Liver (tissue), 3 donors: Measurements from ENCODE around the gene NADSYN1.

ENCODE experiments used
- GABPA ChIP-seq, 2 donors: IDR thresholded peaks in 1 of 2; conservative IDR thresholded peaks in 1 of 2; 2 replicates each; pipeline ENCODE4 v1.6.1; 2016; ENCODE audit warnings: antibody characterized with exemption in 2 of 2, mild to moderate bottlenecking in 1 of 2, moderate library complexity in 1 of 2
- JUND ChIP-seq, 2 donors: IDR thresholded peaks; 2 replicates each; pipeline ENCODE4 v1.6.1; 2016; ENCODE audit warnings: antibody characterized with exemption in 2 of 2
- RAD21 ChIP-seq, 2 donors: IDR thresholded peaks; 2 replicates each; pipeline ENCODE4 v1.6.1; 2016; ENCODE audit warnings: antibody characterized with exemption in 2 of 2, mild to moderate bottlenecking in 2 of 2
- RXRA ChIP-seq, 2 donors: IDR thresholded peaks; 2 replicates each; pipeline ENCODE4 v1.6.1; 2017 to 2018; ENCODE audit warnings: antibody characterized with exemption in 2 of 2, mild to moderate bottlenecking in 1 of 2
- SP1 ChIP-seq: IDR thresholded peaks from 2 replicates; pipeline ENCODE4 v1.6.1; 2018; ENCODE audit warnings: antibody characterized with exemption, mild to moderate bottlenecking
- TAF1 ChIP-seq: conservative IDR thresholded peaks from 2 replicates; pipeline ENCODE4 v1.6.1; 2016; ENCODE audit warnings: antibody characterized with exemption, mild to moderate bottlenecking
- YY1 ChIP-seq: IDR thresholded peaks from 2 replicates; pipeline ENCODE4 v1.6.1; 2016; ENCODE audit warnings: antibody characterized with exemption, mild to moderate bottlenecking
- TF ChIP-seq, protein P1 (sequence below): fragments of 150-350 bp; IDR thresholded peaks from 2 replicates; pipeline ENCODE4 v1.5.1; 2017; ENCODE audit warnings: improper control_type of control experiment, low read depth, low read length; ENCODE audit not compliant: missing input control
- TF ChIP-seq, protein P2 (sequence below): IDR thresholded peaks from 2 replicates; pipeline ENCODE4 v1.6.1; 2016; ENCODE audit warnings: antibody characterized with exemption, mild to moderate bottlenecking
- TF ChIP-seq, protein P3 (sequence below): IDR thresholded peaks from 2 replicates; pipeline ENCODE4 v1.6.1; 2016; ENCODE audit warnings: antibody characterized with exemption
- donor health status: healthy.
- donor health status: healthy.

DNA sequence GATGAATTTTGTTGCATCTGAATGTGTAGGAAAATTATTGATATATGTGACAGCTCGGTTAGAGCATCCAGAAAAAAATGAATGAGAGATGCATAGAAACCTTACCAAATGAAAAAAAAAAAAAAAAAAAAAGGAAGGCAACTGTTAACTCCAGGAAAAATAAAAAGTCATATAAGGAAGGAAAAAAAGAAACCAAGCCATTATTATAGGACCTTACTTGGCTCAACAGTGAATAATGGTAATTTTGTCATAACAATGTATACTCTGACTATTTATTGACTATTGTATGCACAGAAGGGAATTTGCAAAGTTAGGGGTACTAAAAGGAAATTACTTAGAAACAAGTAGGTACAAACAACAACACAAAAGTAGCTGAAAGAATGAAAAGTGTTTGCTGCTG, 6.9 kb upstream of the NADSYN1 start:
- no peak for TF ChIP-seq RAD21 (IDR thresholded peaks at IDR 0.05)
- no peak for TF ChIP-seq JUND (IDR thresholded peaks at IDR 0.05)
- TF ChIP-seq, protein P1, sequence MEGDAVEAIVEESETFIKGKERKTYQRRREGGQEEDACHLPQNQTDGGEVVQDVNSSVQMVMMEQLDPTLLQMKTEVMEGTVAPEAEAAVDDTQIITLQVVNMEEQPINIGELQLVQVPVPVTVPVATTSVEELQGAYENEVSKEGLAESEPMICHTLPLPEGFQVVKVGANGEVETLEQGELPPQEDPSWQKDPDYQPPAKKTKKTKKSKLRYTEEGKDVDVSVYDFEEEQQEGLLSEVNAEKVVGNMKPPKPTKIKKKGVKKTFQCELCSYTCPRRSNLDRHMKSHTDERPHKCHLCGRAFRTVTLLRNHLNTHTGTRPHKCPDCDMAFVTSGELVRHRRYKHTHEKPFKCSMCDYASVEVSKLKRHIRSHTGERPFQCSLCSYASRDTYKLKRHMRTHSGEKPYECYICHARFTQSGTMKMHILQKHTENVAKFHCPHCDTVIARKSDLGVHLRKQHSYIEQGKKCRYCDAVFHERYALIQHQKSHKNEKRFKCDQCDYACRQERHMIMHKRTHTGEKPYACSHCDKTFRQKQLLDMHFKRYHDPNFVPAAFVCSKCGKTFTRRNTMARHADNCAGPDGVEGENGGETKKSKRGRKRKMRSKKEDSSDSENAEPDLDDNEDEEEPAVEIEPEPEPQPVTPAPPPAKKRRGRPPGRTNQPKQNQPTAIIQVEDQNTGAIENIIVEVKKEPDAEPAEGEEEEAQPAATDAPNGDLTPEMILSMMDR = no peak
- TF ChIP-seq SP1 = no peak
- no peak for TF ChIP-seq RXRA (IDR thresholded peaks at IDR 0.05)
- TF ChIP-seq GABPA (IDR thresholded peaks at IDR 0.05 in 1 of 2, conservative IDR thresholded peaks at IDR 0.05 in 1 of 2) = no peak
- TF ChIP-seq, protein P2, sequence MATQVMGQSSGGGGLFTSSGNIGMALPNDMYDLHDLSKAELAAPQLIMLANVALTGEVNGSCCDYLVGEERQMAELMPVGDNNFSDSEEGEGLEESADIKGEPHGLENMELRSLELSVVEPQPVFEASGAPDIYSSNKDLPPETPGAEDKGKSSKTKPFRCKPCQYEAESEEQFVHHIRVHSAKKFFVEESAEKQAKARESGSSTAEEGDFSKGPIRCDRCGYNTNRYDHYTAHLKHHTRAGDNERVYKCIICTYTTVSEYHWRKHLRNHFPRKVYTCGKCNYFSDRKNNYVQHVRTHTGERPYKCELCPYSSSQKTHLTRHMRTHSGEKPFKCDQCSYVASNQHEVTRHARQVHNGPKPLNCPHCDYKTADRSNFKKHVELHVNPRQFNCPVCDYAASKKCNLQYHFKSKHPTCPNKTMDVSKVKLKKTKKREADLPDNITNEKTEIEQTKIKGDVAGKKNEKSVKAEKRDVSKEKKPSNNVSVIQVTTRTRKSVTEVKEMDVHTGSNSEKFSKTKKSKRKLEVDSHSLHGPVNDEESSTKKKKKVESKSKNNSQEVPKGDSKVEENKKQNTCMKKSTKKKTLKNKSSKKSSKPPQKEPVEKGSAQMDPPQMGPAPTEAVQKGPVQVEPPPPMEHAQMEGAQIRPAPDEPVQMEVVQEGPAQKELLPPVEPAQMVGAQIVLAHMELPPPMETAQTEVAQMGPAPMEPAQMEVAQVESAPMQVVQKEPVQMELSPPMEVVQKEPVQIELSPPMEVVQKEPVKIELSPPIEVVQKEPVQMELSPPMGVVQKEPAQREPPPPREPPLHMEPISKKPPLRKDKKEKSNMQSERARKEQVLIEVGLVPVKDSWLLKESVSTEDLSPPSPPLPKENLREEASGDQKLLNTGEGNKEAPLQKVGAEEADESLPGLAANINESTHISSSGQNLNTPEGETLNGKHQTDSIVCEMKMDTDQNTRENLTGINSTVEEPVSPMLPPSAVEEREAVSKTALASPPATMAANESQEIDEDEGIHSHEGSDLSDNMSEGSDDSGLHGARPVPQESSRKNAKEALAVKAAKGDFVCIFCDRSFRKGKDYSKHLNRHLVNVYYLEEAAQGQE = no peak
- TF ChIP-seq, protein P3, sequence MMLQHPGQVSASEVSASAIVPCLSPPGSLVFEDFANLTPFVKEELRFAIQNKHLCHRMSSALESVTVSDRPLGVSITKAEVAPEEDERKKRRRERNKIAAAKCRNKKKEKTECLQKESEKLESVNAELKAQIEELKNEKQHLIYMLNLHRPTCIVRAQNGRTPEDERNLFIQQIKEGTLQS = no peak
- TF ChIP-seq YY1 = no peak
- TF ChIP-seq TAF1 = no peak
